GM12878 (cell line): ENCODE results near the gene KIF6. TPM values are rescaled to one million over a fixed set of nuclear protein-coding genes. Genes with fewer than 3 reads are reported as not detected.

Source experiments
- ATAC-seq: fragments of 200-7000 bp; cut with Tn5 transposase; 3 replicates; pipeline ENCODE4 v1.9.1; 2020; ENCODE audit warnings: mild to moderate bottlenecking, moderate library complexity
- BruUV-seq: library from RNA; stranded (reverse); fragments of 400-500 nt; replicated peaks from 2 replicates; lab custom pipeline; 2021; lab: Mats Ljungman, UMichigan
- CTCF ChIA-PET: fragments of 300-600 bp; sonication (Branson Sonifier 250); formaldehyde crosslinking; extraction: SDS; loops from one replicate; lab custom pipeline; 2021; ENCODE audit warnings: inconsistent platforms; lab: Yijun Ruan, JAX
- POLR2A ChIA-PET: fragments of 350-600 bp; formaldehyde crosslinking; extraction: SDS; loops from one replicate; lab custom pipeline; 2021; ENCODE audit warnings: inconsistent platforms; lab: Charles Lee
- RAD21 ChIA-PET: fragments of 300-600 bp; sonication (Branson Sonifier 250); formaldehyde crosslinking; loops from one replicate; lab custom pipeline; 2023; ENCODE audit warnings: antibody characterized with exemption; ENCODE audit not compliant: unreplicated experiment; lab: Charles Lee
- SMC1A ChIA-PET: fragments of 300-600 bp; sonication (Branson Sonifier 250); formaldehyde crosslinking; loops from one replicate; lab custom pipeline; 2023; ENCODE audit not compliant: unreplicated experiment, uncharacterized antibody; lab: Charles Lee
- DNase-seq: peaks from one replicate; pipeline ENCODE4 v3.0.0-alpha.2; 2011; ENCODE audit warnings: low read depth, low spot score
- FAIRE-seq: peaks from 3 replicates; lab custom pipeline; 2011; peaks lifted over from hg19 to GRCh38; lab: Jason Lieb, UNC
- H2AFZ ChIP-seq: 2 replicates; pipeline ENCODE4 v1.6.0; 2011; ENCODE audit warnings: low read depth, low read length, control low read depth; ENCODE audit not compliant: control insufficient read depth
- H3K27ac ChIP-seq: 2 replicates; pipeline ENCODE4 v1.5.1; 2011; ENCODE audit warnings: control low read depth; ENCODE audit not compliant: control insufficient read depth, insufficient read depth
- H3K27me3 ChIP-seq, 2 experiments: replicated peaks in 1 of 2; 2 replicates each; pipeline versions ENCODE4 v1.6.0 to v1.6.1; 2011; ENCODE audit warnings: low read length in 1 of 2; ENCODE audit not compliant: control insufficient read depth in 2 of 2, insufficient read depth in 2 of 2
- H3K36me3 ChIP-seq, 2 experiments: 2 replicates each; pipeline ENCODE4 v1.5.1; 2011; ENCODE audit warnings: low read length in 1 of 2; ENCODE audit not compliant: control insufficient read depth in 2 of 2, insufficient read depth in 2 of 2
- H3K4me1 ChIP-seq: 2 replicates; pipeline ENCODE4 v1.6.1; 2011; ENCODE audit warnings: mild to moderate bottlenecking, low read length, moderate library complexity, mixed read lengths; ENCODE audit not compliant: control insufficient read depth, insufficient read depth
- H3K4me2 ChIP-seq: 2 replicates; pipeline ENCODE4 v1.6.0; 2011; ENCODE audit warnings: control low read depth; ENCODE audit not compliant: control insufficient read depth, insufficient read depth
- H3K4me3 ChIP-seq: fragments of 200-600 bp; sonication (generic); 2 replicates; pipeline ENCODE4 v1.5.1; 2016
- H3K79me2 ChIP-seq: 2 replicates; pipeline ENCODE4 v1.6.0; 2011; ENCODE audit warnings: low read length; ENCODE audit not compliant: control insufficient read depth, insufficient read depth
- H3K9ac ChIP-seq: 2 replicates; pipeline ENCODE4 v1.8.0; 2011; ENCODE audit warnings: low read length, control low read depth, mixed read lengths; ENCODE audit not compliant: control insufficient read depth, insufficient read depth
- H3K9me3 ChIP-seq: replicated peaks from 3 replicates; pipeline ENCODE4 v1.5.1; 2011; ENCODE audit warnings: mild to moderate bottlenecking, low read length; ENCODE audit not compliant: control insufficient read depth, insufficient read depth
- H4K20me1 ChIP-seq: 2 replicates; pipeline ENCODE4 v1.6.0; 2011; ENCODE audit not compliant: control insufficient read depth, insufficient read depth
- CREB1 ChIP-seq: IDR thresholded peaks from 2 replicates; pipeline ENCODE4 v1.6.1; 2012; ENCODE audit warnings: low read depth, mild to moderate bottlenecking, inconsistent platforms
- RAD51 ChIP-seq: fragments of 450-650 bp; IDR thresholded peaks from 2 replicates; pipeline ENCODE4 v1.6.1; 2016; ENCODE audit warnings: moderate library complexity, mild to moderate bottlenecking, inconsistent platforms
- whole genome bisulfite sequencing: methylation state at CpG from one replicate; pipeline ENCODE4 v1.1.6; 2016; ENCODE audit warnings: low lambda C conversion rate; ENCODE audit not compliant: insufficient replicate concordance, insufficient coverage; ENCODE audit errors: missing lambda C conversion rate; 5-methylcytosine and 5-hydroxymethylcytosine counted together
- in situ Hi-C: fragments of 300-500 bp; cut with MboI; formaldehyde crosslinking; loops from 9 replicates; pipeline ENCODE4 v1.14.3; 2018; ENCODE audit warnings: mixed read lengths
- intact Hi-C: fragments of 100-400 bp; cut with micrococcal nuclease; formaldehyde crosslinking; loops from one replicate; pipeline ENCODE4 v1.14.2; 2022; ENCODE audit not compliant: unreplicated experiment
- polyA plus RNA-seq, 11 experiments: library from polyadenylated mRNA; depleted of rRNA in 4 of 11; unstranded in 6 of 11; stranded (reverse) in 5 of 11; fragments of >200 nt; fragmentation: Nextera tagmentation in 4 of 11; fragmentation: Illumina TruSeq in 1 of 11; extraction: Ambion mirVana in 4 of 11; extraction: Trizol in 1 of 11; gene quantifications; 1 replicate in 1 of 11; 2 replicates in 10 of 11; pipeline versions ENCODE4 v1.2.1 to v1.2.3, GENCODE V29; 2011 to 2016; ENCODE audit warnings: inconsistent platforms in 2 of 11, missing spikeins in 2 of 11, low read depth in 1 of 11
- total RNA-seq, 4 experiments: library from RNA; depleted of rRNA in 3 of 4; stranded (reverse); fragments of >200 nt in 3 of 4; fragmentation: Illumina TruSeq in 1 of 4; extraction: Trizol in 1 of 4; gene quantifications; 2 replicates each; pipeline versions ENCODE4 v1.2.1 to v1.2.3, GENCODE V29; 2013 to 2021
- TF ChIP-seq, protein P1 (sequence below): fragments of 450-650 bp; IDR thresholded peaks from 2 replicates; pipeline ENCODE4 v1.6.1; 2018; ENCODE audit warnings: borderline replicate concordance, mild to moderate bottlenecking; ENCODE audit not compliant: partially characterized antibody

Gene KIF6
- total and polyA plus RNA-seq, 10 of the 15 experiments (the other 5 are each of a cell fraction or from before 2014, with no cell fraction given): 0.09 to 1.0 (median 0.28) TPM

DNA sequence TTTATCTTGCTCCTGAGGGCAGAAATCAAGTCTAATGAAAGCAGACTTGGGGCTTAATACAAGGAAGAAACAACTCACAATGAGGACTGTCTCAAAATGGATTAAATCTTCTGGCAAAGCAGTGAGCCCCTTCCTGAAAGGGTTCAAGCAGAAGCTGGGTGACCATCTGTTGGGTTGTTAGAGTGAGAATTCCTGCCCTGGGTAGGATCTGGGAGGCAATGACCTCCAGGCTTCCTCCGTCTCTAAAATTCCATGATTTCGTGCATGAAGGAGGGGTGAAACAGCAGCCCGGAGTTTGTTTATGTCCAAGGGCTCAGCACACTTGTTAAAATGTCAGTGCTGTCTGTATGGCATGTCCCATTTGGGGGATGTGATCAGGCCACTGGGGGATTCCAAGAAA is 338.7 kb downstream of the KIF6 start (continued):
- TF ChIP-seq, protein P1, sequence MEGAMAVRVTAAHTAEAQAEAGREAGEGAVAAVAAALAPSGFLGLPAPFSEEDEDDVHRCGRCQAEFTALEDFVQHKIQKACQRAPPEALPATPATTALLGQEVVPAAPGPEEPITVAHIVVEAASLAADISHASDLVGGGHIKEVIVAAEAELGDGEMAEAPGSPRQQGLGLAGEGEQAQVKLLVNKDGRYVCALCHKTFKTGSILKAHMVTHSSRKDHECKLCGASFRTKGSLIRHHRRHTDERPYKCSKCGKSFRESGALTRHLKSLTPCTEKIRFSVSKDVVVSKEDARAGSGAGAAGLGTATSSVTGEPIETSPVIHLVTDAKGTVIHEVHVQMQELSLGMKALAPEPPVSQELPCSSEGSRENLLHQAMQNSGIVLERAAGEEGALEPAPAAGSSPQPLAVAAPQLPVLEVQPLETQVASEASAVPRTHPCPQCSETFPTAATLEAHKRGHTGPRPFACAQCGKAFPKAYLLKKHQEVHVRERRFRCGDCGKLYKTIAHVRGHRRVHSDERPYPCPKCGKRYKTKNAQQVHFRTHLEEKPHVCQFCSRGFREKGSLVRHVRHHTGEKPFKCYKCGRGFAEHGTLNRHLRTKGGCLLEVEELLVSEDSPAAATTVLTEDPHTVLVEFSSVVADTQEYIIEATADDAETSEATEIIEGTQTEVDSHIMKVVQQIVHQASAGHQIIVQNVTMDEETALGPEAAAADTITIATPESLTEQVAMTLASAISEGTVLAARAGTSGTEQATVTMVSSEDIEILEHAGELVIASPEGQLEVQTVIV: no peak

DNA sequence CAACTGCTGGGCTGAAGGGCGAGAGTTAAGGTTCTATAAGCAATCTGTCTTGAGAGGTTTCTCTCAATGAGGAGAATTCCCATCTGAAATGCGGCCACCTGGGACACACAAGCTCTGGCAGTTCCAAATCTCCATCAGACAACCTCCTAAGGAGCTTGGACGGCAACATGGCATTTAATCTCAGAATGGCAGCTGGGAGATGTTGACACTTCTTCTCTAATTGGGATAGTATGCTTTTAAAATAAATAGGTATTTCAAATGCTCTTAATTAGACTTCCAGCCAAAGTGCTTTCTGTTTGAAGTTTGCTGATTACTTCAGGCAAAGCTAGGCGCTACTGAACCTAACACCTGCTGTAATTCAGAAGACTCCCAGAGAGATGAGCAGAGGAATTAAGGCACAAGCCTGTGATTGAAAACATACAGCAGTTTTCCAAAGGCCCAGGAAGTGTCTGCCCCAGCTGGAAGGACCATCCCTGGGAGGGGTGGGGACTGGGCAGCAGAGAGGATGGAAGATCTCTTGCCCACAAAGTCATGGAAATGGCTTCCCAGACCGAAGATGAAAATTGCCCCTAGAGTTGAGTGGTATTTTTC is 343.6 kb downstream of the KIF6 start:
- H3K27ac ChIP-seq: no peak overlapping the region
- H3K4me2 ChIP-seq: no peak overlapping the region
- no peaks in the 10 kb centered on the region for H3K9me3 ChIP-seq
- BruUV-seq: no TSS peak
- no peak for TF ChIP-seq CREB1
- no peak for TF ChIP-seq RAD51
- ChIA-PET POLR2A (no interaction called here), RAD21 (no interaction called here), CTCF (interaction anchor here (1.0 kb wide), 1 partner anchor 484 kb away, joined by 3 read pairs; no protein-coding TSS in a partner anchor), SMC1A (interaction anchor here (1.0 to 1.5 kb wide), 3 partner anchors 11 to 509 kb away, joined by 3 to 4 read pairs (median 3); no protein-coding TSS in a partner anchor)
- H3K4me3 ChIP-seq: no peak overlapping the region
- intact Hi-C loops (no loop called here), in situ Hi-C loops (no loop called here)
- no peaks in the 10 kb centered on the region for H3K27me3 ChIP-seq
- no peaks in the 10 kb centered on the region for H3K4me1 ChIP-seq
- DNase-seq (no peak), ATAC-seq (no peak), FAIRE-seq (no peak)
- no peaks in the 10 kb centered on the region for H3K36me3 ChIP-seq
- H3K9ac ChIP-seq: no peak overlapping the region
- no peak overlapping the region for H2AFZ ChIP-seq
- no peaks in the 10 kb centered on the region for H3K79me2 ChIP-seq
- no peaks in the 10 kb centered on the region for H4K20me1 ChIP-seq
- 36% methylated on average over 5 of the region's 5 CpGs for WGBS
